ENCODE measurements around the gene CYP2A7. TPM values are rescaled to one million over a fixed set of nuclear protein-coding genes. Genes with fewer than 3 reads are reported as not detected.
"Not testable (repeated sequence)": the region's sequence is repeated elsewhere in the genome, so short reads cannot be mapped to it uniquely, and the experiment has no call there.

The CYP2A7 gene
- total RNA-seq, 2 experiments from 2014 or later = not detected

DNA sequence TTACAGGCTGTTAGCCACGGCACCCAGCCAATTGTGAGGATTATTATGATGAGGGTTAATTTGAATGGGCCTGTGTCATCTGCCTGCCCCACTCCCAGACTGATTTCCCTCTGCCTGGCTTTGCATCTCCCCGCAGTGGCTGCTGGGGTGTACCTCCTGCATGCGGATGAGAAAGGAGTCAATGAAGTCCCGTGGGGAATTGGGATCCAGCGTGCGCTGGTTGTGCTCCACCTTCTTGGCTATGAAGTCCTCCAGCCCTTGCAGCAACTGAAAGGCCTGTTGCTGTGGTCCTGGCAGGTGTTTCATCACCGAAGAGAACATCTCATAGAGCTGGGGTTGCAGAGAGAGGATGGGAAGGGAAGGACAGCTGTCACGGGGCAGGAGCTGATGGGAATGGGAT lies 35.3 kb downstream of the CYP2A7 start:
- POLR2A ChIA-PET, CTCF ChIA-PET: not testable (repeated sequence)

GRCh38 chr19:40843653-40844052 lies 38.4 kb downstream of the CYP2A7 start:
- POLR2A ChIA-PET, CTCF ChIA-PET: not testable (repeated sequence)

DNA sequence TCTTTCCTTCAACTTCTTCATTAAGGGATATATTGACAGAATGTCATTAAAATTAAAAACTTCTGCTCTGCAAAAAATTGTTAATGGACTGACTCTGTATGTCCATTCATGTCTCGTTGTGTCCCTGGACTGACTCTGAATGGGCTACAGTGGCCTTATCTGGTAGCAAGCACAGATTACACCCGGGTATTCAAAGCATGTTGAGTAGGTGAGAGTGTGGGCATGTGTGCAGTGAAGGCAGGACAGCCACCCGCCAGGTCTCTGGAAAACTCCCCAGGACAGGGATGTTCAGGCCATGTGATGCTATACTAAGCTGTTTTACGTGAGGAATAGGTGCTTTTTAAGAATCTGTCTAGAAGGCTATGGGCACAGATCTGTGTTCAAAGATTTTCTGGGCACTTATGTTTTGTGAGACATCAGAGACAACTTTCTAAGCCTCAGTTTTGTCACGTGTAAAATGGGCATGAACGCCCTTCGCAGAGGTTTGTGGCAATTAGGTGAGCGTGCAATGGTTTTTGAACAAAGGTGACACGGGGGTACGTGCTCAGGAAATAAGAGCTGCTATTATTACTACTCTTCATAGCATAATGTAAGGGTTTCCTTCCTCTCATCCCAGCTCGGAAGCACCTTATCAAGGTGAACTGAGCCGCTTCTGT lies 38.9 kb downstream of the CYP2A7 start:
- POLR2A ChIA-PET = interaction anchor here (0.5 kb wide), 1 partner anchor 10 kb away, joined by 4 read pairs; no protein-coding TSS in a partner anchor
- CTCF ChIA-PET = not testable (repeated sequence)

- POLR2A ChIA-PET, CTCF ChIA-PET: not testable (repeated sequence)
These were observed 40.0 kb downstream of the CYP2A7 start for GRCh38 chr19:40842012-40842411.

DNA sequence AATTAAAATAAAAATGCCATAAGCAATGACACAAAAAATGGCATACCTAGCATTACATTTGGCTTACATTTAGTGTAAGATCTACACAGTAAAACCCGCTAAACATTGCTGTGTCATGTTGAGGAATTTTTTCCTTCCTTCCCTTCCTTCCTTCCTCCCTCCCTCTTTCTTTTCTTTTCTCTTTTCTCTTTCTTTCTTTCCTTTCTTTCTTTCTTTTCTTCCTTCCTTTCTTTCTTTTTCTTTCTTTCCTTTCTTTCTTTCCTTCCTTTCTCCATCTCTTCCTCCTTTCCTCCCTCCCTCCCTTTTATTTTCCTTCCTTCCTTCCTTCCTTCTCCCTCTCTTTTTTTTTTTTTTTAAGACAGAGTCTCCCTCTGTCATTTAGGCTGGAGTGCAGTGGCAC lies 43.6 kb downstream of the CYP2A7 start:
- CTCF ChIA-PET, POLR2A ChIA-PET: not testable (repeated sequence)

DNA sequence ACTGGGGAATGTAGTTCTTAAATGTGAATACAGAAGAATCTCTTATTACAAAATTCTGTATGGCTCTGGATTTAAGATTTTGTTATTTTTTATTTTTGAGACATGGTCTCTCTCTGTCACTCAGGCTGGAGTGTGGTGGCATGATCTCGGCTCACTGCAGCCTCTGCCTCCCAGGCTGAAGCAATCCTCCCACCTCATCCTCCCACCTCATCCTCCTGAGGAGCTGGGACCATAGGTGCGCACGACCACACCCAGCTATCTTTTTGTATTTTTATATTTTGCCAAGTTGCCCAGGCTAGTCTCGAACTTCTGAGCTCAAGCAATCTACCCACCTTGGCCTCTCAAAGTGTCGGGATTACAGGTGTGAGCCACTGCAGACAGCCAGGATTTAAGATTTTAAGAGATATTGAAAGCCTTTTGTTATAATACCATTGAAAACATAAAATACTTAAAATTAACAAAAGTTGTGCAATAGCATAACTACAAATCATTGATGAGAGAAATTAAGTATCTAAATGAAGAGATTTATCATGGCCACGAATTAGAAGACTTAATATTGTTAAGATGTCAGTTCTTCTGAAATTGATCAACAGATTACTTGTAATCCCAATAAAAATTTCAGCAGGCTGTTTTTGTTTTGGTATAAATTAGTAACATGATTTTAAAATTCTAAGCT lies 45.1 kb downstream of the CYP2A7 start:
- ChIA-PET POLR2A (no interaction called here), CTCF (no interaction called here)

- CTCF ChIA-PET, POLR2A ChIA-PET: not testable (repeated sequence)
These were observed 48.1 kb downstream of the CYP2A7 start for GRCh38 chr19:40833728-40834533.

GRCh38 chr19:40832431-40832790 lies 49.6 kb downstream of the CYP2A7 start:
- POLR2A ChIA-PET = not testable (repeated sequence)

GRCh38 chr19:40831502-40832430 lies 50.3 kb downstream of the CYP2A7 start:
- CTCF ChIA-PET = interaction anchor here (0.7 to 1.5 kb wide), 2 partner anchors 171 to 232 kb away, joined by 3 to 4 read pairs; no protein-coding TSS in a partner anchor

More at GRCh38 chr19:40832431-40832790, 49.6 kb downstream of the CYP2A7 start:
- CTCF ChIA-PET = interaction anchor here (0.7 kb wide), 1 partner anchor 233 kb away, joined by 4 read pairs; no protein-coding TSS in a partner anchor

GRCh38 chr19:40830741-40831140 lies 51.3 kb downstream of the CYP2A7 start:
- CTCF ChIA-PET = interaction anchor here (1.5 kb wide), 1 partner anchor 170 kb away, joined by 3 read pairs; no protein-coding TSS in a partner anchor
- POLR2A ChIA-PET = not testable (repeated sequence)

More at GRCh38 chr19:40831502-40832430, 50.3 kb downstream of the CYP2A7 start:
- POLR2A ChIA-PET = no interaction called here

- CTCF ChIA-PET = no interaction called here
These were observed 52.8 kb downstream of the CYP2A7 start for GRCh38 chr19:40829205-40829604.

GRCh38 chr19:40827386-40828247 lies 54.4 kb downstream of the CYP2A7 start:
- POLR2A ChIA-PET = interaction anchor here (0.5 kb wide), 1 partner anchor 827 kb away, joined by 4 read pairs; no protein-coding TSS in a partner anchor
- CTCF ChIA-PET = interaction anchor here (0.6 kb wide), 1 partner anchor 548 kb away, joined by 3 read pairs; no protein-coding TSS in a partner anchor

More at GRCh38 chr19:40829205-40829604, 52.8 kb downstream of the CYP2A7 start:
- POLR2A ChIA-PET = no interaction called here

DNA sequence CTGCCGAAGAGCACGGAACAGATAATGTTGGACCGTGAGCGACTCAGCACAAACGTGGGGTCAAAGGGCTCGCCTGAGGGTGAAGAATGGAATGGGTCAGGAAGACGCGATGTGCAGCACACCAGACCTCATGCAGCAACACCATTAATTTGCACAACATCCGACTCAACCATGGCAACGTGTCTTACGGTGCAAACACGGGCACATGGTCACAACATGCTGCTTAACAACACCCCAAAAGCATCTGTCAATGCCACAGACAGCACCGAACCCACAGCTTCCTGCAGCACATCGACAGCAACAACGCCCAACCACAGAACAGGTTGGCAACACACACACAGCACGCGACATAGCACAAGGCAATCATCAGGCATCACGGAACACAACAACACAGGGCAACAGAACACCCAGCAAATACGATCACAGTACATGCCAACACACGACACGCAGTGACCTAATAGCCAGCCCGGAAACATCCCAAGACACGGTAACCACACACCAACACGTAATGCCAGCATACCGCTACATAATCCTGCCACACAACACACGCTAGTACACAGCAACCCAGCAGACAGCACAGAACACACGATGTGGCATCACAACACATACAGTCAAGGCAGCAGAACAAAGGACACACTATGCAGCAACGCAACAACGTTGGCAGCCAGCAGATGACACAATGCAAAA lies 55.2 kb downstream of the CYP2A7 start:
- POLR2A ChIA-PET = interaction anchor here (0.5 kb wide), 1 partner anchor 827 kb away, joined by 4 read pairs; no protein-coding TSS in a partner anchor
- CTCF ChIA-PET = not testable (repeated sequence)

DNA sequence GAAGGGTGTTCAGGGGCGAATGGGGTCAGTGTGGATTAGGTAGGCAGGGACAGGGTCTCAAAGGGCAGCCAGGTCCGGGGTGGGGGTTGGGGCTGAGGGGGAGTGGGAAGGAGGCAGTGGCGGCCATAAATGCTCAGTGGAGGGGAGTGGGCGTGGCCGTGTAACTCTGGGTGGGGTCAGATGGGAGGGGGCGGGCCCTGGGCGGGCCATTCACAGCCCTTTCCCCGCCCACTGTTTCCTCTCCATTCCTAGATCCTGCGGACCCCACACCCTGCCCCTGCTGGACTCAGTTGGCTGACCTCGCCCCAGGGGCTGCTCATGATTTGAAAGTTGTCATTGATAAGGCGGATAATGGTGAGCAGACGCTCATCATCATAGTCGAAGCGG lies 55.7 kb downstream of the CYP2A7 start:
- CTCF ChIA-PET = not testable (repeated sequence)

DNA sequence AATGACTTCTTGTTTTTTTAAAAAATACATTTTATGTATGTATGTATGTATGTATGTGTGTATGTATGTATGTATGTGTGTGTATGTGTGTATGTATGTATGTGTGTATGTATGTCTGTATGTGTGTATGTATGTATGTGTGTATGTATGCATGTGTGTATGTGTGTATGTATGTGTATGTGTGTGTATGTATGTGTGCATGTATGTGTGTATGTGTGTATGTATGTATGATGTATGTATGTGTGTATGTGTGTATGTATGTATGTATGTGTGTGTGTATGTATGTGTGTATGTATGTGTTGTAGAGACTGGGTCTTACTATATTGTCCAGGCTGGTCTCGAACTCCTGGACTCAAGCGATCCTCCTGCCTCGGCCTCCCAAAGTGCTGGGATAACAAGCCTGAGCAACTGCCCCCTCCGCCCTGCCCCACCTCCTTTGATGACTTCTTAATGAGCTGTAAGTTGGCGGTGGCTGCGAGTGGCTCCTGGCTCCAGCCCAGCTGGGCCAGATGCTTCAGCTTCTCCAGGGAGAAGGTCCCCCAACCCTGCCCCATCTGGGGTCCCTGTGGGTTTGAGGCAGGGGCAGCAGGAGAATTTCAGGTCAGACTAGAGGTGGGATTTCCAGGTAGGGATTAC lies 56.5 kb downstream of the CYP2A7 start:
- POLR2A ChIA-PET, CTCF ChIA-PET: not testable (repeated sequence)

More for the DNA sequence above, 55.7 kb downstream of the CYP2A7 start:
- POLR2A ChIA-PET = not testable (repeated sequence)

All from activated CD8-positive, alpha-beta memory T cell treated with anti-CD3 and anti-CD28 coated beads for 36 hours (primary cell).